ENCODE results near the gene NBEAL1. TPM values are rescaled to one million over a fixed set of nuclear protein-coding genes. Genes with fewer than 3 reads are reported as not detected.
"Not testable (repeated sequence)": the region's sequence is repeated elsewhere in the genome, so short reads cannot be mapped to it uniquely, and the experiment has no call there.

Gene NBEAL1
- total and polyA plus RNA-seq, 9 donors, result 4.6 to 36.2 (median 26.2) TPM

DNA sequence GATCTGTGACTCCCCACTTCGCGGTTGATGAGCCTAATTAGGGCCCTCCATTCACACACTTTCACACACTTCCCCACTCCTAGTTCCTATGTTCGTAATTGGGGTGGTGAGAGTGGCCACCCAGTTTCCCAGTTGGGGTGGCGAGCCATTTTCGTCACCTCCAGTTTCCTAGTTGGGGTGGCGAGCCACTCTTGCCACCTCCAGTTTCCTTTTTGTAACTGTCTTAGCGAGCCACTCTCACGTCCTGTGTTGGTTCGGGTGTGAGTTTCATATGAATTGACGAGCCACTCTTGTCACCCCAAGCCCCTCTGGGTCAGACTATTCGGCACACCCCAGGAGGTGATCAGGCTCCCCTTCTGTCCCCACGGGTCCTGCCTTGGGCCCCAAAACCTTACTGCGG, 238.1 kb downstream of the NBEAL1 start:
- TF ChIP-seq CTCF (IDR thresholded peaks at IDR 0.05) (no peak), POLR2A (IDR thresholded peaks at IDR 0.05) (no peak), EP300 (IDR thresholded peaks at IDR 0.05) (no peak)
- no peaks in the 10 kb centered on the region for H3K27me3 ChIP-seq
- no peaks in the 10 kb centered on the region for H3K36me3 ChIP-seq
- WGBS, 3 donors, result 96 to 97% (median 96%) methylated on average over 13 of the region's 13 CpGs
- DNase-seq, result no peak
- no peaks in the 10 kb centered on the region for H3K9me3 ChIP-seq
- H3K4me1 ChIP-seq (ENCODE audit: insufficient read depth), result peaks cover 9% of the 10 kb centered on the region
- intact Hi-C loops (cut with DNase I), result no loop called here
- no peak overlapping the region for H3K4me3 ChIP-seq
- peak overlapping the region in 1 of 2 donors; percentile 79 for H3K27ac ChIP-seq

GRCh38 chr2:203253422-203254095, 238.9 kb downstream of the NBEAL1 start:
- H3K9me3 ChIP-seq; H3K36me3 ChIP-seq; intact Hi-C loops (cut with DNase I); H3K27me3 ChIP-seq; H3K4me3 ChIP-seq: not testable (repeated sequence)
- peak in 3 of 5 donors; percentile 30 to 44 (median 39) for DNase-seq
- Histone ChIP-seq H3K27ac (peak overlapping the region in 1 of 2 donors; percentile 79), H3K4me1 (ENCODE audit: insufficient read depth) (peaks cover 10% of the 10 kb centered on the region)
- WGBS, 3 donors, result 10 to 25% (median 15%) methylated on average over 10 of the region's 10 CpGs

GRCh38 chr2:203261326-203262159, 246.9 kb downstream of the NBEAL1 start:
- intact Hi-C loops (cut with DNase I), result no loop called here
- Histone ChIP-seq H3K27me3 (no peaks in the 10 kb centered on the region), H3K36me3 (no peaks in the 10 kb centered on the region), H3K27ac (no peak overlapping the region), H3K9me3 (no peaks in the 10 kb centered on the region), H3K4me1 (ENCODE audit: insufficient read depth) (peaks cover 7% of the 10 kb centered on the region), H3K4me3 (no peak overlapping the region)
- no peak for TF ChIP-seq EP300 (IDR thresholded peaks at IDR 0.05)
- TF ChIP-seq CTCF (IDR thresholded peaks at IDR 0.05), result no peak
- TF ChIP-seq POLR2A (IDR thresholded peaks at IDR 0.05), result no peak
- DNase-seq, result no peak
- WGBS, 3 donors, result 92 to 97% (median 93%) methylated on average over 3 of the region's 3 CpGs

Small RNA genes within 50 kb of the gene (small RNA-seq; reads per million reads assigned to genes)
- gene AC010900.2 (not detected), gene RF00408 (not detected), gene RN7SL670P (not detected)

Other genes with a start within 250 kb of the NBEAL1 start
- gene ICA1L, start 143.1 kb upstream of the NBEAL1 start, total RNA-seq, result 10 to 100 TPM; 13.2 to 24.6 (median 20.8) TPM
- 1 to 10 TPM; 6.3 to 9.9 TPM for gene ICA1L, start 143.1 kb upstream of the NBEAL1 start, polyA plus RNA-seq
- gene WDR12, start 103.2 kb upstream of the NBEAL1 start, total RNA-seq, result 10 to 100 TPM in 6 of 7 donors, 1 to 10 TPM in 1; 7.7 to 45.2 (median 29.2) TPM
- gene WDR12, start 103.2 kb upstream of the NBEAL1 start, polyA plus RNA-seq, result 10 to 100 TPM in 1 of 2 donors, 1 to 10 TPM in 1; 9.3 to 29.2 TPM
- gene CARF, start 102.6 kb upstream of the NBEAL1 start, total RNA-seq, result 10 to 100 TPM; 11.1 to 15.5 (median 13.5) TPM
- 1 to 10 TPM; 4.4 to 9.8 TPM for gene CARF, start 102.6 kb upstream of the NBEAL1 start, polyA plus RNA-seq
- gene CYP20A1, start 224.1 kb downstream of the NBEAL1 start, total RNA-seq, result 10 to 100 TPM; 31.4 to 51.0 (median 37.9) TPM
- gene CYP20A1, start 224.1 kb downstream of the NBEAL1 start, polyA plus RNA-seq, result 10 to 100 TPM; 20.3 to 27.7 TPM

Data from ovary (tissue), 9 donors.